HG03103 (cell line): ENCODE data around the gene PSAP.

Experiments
- ATAC-seq: cut with Tn5 transposase; IDR thresholded peaks from one replicate; pipeline ENCODE4 v1.9.1; 2021; ENCODE audit warnings: low read depth; ENCODE audit not compliant: unreplicated experiment

The PSAP gene

GRCh38 chr10:71830726-71831125 is 20.3 kb downstream of the PSAP start:
- no peak for ATAC-seq

- no peak for ATAC-seq
Measured at GRCh38 chr10:71829896-71830295, 21.2 kb downstream of the PSAP start.

- ATAC-seq: no peak
Measured at GRCh38 chr10:71829171-71829570, 21.9 kb downstream of the PSAP start.

- no peak for ATAC-seq
Measured at GRCh38 chr10:71828702-71829101, 22.3 kb downstream of the PSAP start.

GRCh38 chr10:71827852-71828251 is 23.2 kb downstream of the PSAP start:
- ATAC-seq: no peak

- ATAC-seq: no peak
Measured at GRCh38 chr10:71825217-71825616, 25.8 kb downstream of the PSAP start.

- no peak for ATAC-seq
Measured at GRCh38 chr10:71824333-71824732, 26.7 kb downstream of the PSAP start.

GRCh38 chr10:71823356-71823755 is 27.7 kb downstream of the PSAP start:
- ATAC-seq: no peak

- ATAC-seq: no peak
Measured at GRCh38 chr10:71821909-71822763, 28.9 kb downstream of the PSAP start.

GRCh38 chr10:71820966-71821365 is 30.1 kb downstream of the PSAP start:
- ATAC-seq: no peak

- ATAC-seq: no peak
Measured at GRCh38 chr10:71819985-71820384, 31.1 kb downstream of the PSAP start.

- no peak for ATAC-seq
Measured at GRCh38 chr10:71819441-71819861, 31.6 kb downstream of the PSAP start.

GRCh38 chr10:71818674-71819260 is 32.3 kb downstream of the PSAP start:
- no peak for ATAC-seq

- no peak for ATAC-seq
Measured at GRCh38 chr10:71817831-71818655, 33.0 kb downstream of the PSAP start.

GRCh38 chr10:71816936-71817618 is 34.0 kb downstream of the PSAP start:
- no peak for ATAC-seq

GRCh38 chr10:71816421-71816851 is 34.6 kb downstream of the PSAP start:
- no peak for ATAC-seq

- no peak for ATAC-seq
Measured at GRCh38 chr10:71815515-71816130, 35.4 kb downstream of the PSAP start.

- no peak for ATAC-seq
Measured at GRCh38 chr10:71814922-71815411, 36.1 kb downstream of the PSAP start.

- no peak for ATAC-seq
Measured at GRCh38 chr10:71812913-71813590, 38.0 kb downstream of the PSAP start.
